ENCODE data around the gene CDKAL1.
"Not testable (repeated sequence)": the region's sequence is repeated elsewhere in the genome, so short reads cannot be mapped to it uniquely, and the experiment has no call there.

The CDKAL1 gene

GRCh38 chr6:20583444-20583800 lies 49.2 kb downstream of the CDKAL1 start:
- Histone ChIP-seq H3K9me3 (ENCODE audit: severe bottlenecking) (no peaks in the 10 kb centered on the region), H3K4me1 (ENCODE audit: insufficient read depth, poor library complexity, severe bottlenecking) (peaks cover 1% of the 10 kb centered on the region), H3K4me3 (ENCODE audit: severe bottlenecking) (no peak overlapping the region), H3K27me3 (ENCODE audit: insufficient read depth, poor library complexity, severe bottlenecking) (no peaks in the 10 kb centered on the region), H3K36me3 (ENCODE audit: low read depth) (no peaks in the 10 kb centered on the region), H3K27ac (ENCODE audit: poor library complexity, severe bottlenecking) (no peak overlapping the region)
- no peak for TF ChIP-seq CTCF (IDR thresholded peaks at IDR 0.05; ENCODE audit: poor library complexity, severe bottlenecking)
- no peak for ATAC-seq (ENCODE audit: low read depth)
- DNase-seq (ENCODE audit: low spot score) = no peak

- no peak overlapping the region for H3K4me3 ChIP-seq (ENCODE audit: severe bottlenecking)
- ATAC-seq (ENCODE audit: low read depth) (no peak), DNase-seq (ENCODE audit: low spot score) (no peak)
- TF ChIP-seq CTCF (IDR thresholded peaks at IDR 0.05; ENCODE audit: poor library complexity, severe bottlenecking) = no peak
- no peaks in the 10 kb centered on the region for H3K9me3 ChIP-seq (ENCODE audit: severe bottlenecking)
- no peaks in the 10 kb centered on the region for H3K27me3 ChIP-seq (ENCODE audit: insufficient read depth, poor library complexity, severe bottlenecking)
- 0 out of 2 replicates have a peak, but pooled peaks cover 4% of the 10 kb centered on the region for H3K36me3 ChIP-seq (ENCODE audit: low read depth)
- no peak overlapping the region for H3K27ac ChIP-seq (ENCODE audit: poor library complexity, severe bottlenecking)
- peaks cover 9% of the 10 kb centered on the region for H3K4me1 ChIP-seq (ENCODE audit: insufficient read depth, poor library complexity, severe bottlenecking)
These were observed 50.0 kb downstream of the CDKAL1 start for GRCh38 chr6:20584100-20584731.

GRCh38 chr6:20589266-20589665 lies 55.0 kb downstream of the CDKAL1 start:
- DNase-seq (ENCODE audit: low spot score) (no peak), ATAC-seq (ENCODE audit: low read depth) (peak; percentile 76)
- TF ChIP-seq CTCF (IDR thresholded peaks at IDR 0.05; ENCODE audit: poor library complexity, severe bottlenecking) = no peak
- Histone ChIP-seq H3K36me3 (ENCODE audit: low read depth) (0 out of 2 replicates have a peak, but pooled peaks cover 4% of the 10 kb centered on the region), H3K4me1 (ENCODE audit: insufficient read depth, poor library complexity, severe bottlenecking) (peaks cover 18% of the 10 kb centered on the region), H3K27ac (ENCODE audit: poor library complexity, severe bottlenecking) (peak overlapping the region; percentile 36), H3K27me3 (ENCODE audit: insufficient read depth, poor library complexity, severe bottlenecking) (no peaks in the 10 kb centered on the region), H3K4me3 (ENCODE audit: severe bottlenecking) (no peak overlapping the region), H3K9me3 (ENCODE audit: severe bottlenecking) (no peaks in the 10 kb centered on the region)

GRCh38 chr6:20590476-20590875 lies 56.2 kb downstream of the CDKAL1 start:
- H3K9me3 ChIP-seq (ENCODE audit: severe bottlenecking); H3K27ac ChIP-seq (ENCODE audit: poor library complexity, severe bottlenecking); H3K36me3 ChIP-seq (ENCODE audit: low read depth); H3K4me3 ChIP-seq (ENCODE audit: severe bottlenecking); ATAC-seq (ENCODE audit: low read depth); H3K27me3 ChIP-seq (ENCODE audit: insufficient read depth, poor library complexity, severe bottlenecking); DNase-seq (ENCODE audit: low spot score): not testable (repeated sequence)
- peaks cover 18% of the 10 kb centered on the region for H3K4me1 ChIP-seq (ENCODE audit: insufficient read depth, poor library complexity, severe bottlenecking)

GRCh38 chr6:20594299-20594853 lies 60.1 kb downstream of the CDKAL1 start:
- not testable (repeated sequence) for H3K36me3 ChIP-seq (ENCODE audit: low read depth); H3K27ac ChIP-seq (ENCODE audit: poor library complexity, severe bottlenecking); H3K27me3 ChIP-seq (ENCODE audit: insufficient read depth, poor library complexity, severe bottlenecking); DNase-seq (ENCODE audit: low spot score); H3K4me1 ChIP-seq (ENCODE audit: insufficient read depth, poor library complexity, severe bottlenecking); H3K9me3 ChIP-seq (ENCODE audit: severe bottlenecking); ATAC-seq (ENCODE audit: low read depth); H3K4me3 ChIP-seq (ENCODE audit: severe bottlenecking)
